GM21515 (cell line): ENCODE results near the gene ARID4B.
A peak's percentile ranks its signal among the peaks of the same experiment; 100 is the strongest.
"Not testable (repeated sequence)": the region's sequence is repeated elsewhere in the genome, so short reads cannot be mapped to it uniquely, and the experiment has no call there.

Experiments
- ATAC-seq: cut with Tn5 transposase; IDR thresholded peaks from one replicate; pipeline ENCODE4 v1.9.1; 2021; ENCODE audit not compliant: unreplicated experiment

The ARID4B gene

GRCh38 chr1:235330918-235331285 lies 2.9 kb upstream of the ARID4B start:
- ATAC-seq, result no peak

DNA sequence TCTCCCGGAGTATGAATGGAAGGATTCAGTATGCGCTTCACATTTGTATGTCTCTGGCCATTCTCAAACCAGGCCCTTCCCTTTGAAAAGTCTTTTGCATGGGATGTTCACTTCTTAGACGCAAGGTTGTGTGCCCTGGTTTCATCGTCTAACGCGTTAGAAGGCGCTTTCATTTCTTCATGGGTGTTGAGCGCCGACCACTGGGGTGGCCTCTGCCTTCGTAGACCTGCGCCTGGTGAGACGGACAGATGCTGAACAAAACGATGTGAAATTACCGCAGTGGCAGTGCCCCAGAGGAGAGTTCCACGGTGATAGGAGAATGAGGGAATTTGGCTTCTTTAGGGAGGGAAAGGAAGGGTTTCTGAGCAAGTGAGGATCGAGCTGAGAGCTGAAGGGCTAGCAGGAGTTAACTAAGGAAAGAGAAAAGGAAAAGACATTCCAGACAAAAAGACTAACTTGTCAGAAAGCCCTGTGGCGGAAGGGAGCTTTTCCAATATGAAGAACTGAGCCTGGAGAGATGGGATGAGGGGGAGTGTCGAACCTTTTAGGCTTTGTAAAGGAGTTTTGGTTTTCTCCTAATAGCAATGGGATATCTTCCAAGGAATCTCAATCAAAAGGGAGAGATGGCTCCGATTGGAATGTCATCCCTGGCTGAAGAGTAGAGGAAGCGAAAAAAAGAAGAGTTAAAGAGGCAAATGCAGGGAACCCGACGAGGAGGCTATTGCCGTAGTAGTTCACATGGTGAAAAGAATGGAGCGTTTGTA lies 1.3 kb upstream of the ARID4B start:
- peak; percentile 34 for ATAC-seq

GRCh38 chr1:235328271-235329138 lies 526 bp upstream of the ARID4B start, which contains the start of gene GGPS1:
Gene GGPS1 (plus strand): TSS chr1:235328570. CDS start chr1:235335265, 6,695 bp downstream.
- peak; percentile 70 for ATAC-seq

DNA sequence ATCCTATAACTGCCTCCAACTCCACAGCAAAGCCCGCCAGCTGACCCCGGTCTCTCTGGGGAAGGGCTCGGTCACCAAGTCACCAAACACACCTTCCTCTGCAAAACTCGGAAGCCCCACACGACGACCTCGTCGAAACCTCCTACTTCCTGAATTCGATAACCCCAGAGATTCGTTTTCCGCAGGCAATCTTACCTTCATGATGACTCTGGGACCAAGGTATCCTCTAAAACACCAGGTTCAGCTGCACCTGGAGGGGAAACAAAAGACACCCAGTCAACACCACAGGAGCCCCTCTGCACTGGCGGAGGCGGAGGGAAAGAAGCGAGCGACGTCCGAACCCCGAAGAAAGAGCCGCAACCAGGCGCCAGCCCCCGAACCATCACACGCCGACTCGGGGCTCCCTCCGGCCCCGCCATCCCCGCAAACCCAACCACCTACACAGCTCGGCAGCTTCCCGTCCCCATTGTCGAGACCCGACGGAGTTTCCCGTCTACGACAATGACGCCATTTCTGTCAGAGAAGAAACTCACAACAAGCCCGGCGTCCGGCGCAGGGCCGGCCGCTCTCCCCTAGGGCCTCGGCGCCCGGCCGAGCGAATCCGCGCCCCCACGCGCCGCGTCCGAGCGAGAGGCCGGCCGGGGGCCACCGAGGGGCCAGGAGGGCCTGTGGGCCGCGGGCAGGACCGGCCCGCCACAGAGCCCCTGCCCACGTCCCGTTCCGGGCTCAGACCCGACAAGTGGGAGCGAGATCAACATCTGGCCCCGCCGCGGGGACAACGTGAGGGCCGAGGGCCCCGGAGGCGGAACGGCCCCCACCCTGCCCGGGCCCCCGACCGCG lies 1.0 kb downstream of the ARID4B start:
- no peak for ATAC-seq

- no peak for ATAC-seq
These were observed 2.1 kb downstream of the ARID4B start for GRCh38 chr1:235325854-235326253.

GRCh38 chr1:235325139-235325538 lies 2.8 kb downstream of the ARID4B start:
- no peak for ATAC-seq

- ATAC-seq, result no peak
These were observed 3.7 kb downstream of the ARID4B start for GRCh38 chr1:235324296-235324695.

DNA sequence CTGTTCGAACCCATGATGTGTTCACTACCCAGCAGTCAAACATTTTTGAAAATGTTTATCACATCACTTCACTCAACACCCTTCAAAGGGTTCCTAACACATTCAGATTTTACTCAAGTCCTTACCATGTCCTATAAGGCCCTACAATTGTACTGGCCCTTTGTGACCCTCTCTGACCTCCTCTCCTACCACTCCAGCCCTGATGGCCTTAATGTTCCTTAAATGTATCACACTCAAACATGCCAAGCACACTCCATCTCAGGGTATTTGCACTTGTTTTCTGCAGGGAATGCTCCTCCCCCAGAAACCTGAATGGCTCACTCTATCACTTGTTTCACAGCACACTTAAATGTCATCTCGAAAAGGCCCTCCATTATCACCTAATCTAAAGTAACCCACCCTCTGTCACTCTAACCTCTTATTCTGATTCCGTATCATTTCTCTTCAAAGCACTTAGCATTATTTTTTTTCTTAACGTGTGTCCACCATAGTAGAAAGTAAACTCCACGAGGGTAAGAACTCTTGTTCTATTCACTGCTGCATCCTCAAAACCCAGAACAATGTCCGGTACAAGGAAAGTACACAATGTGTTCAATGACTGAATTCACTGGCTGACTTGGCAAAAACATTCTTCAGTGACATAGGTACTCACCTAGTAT lies 7.3 kb downstream of the ARID4B start:
- no peak for ATAC-seq

GRCh38 chr1:235319255-235319654 lies 8.7 kb downstream of the ARID4B start:
- no peak for ATAC-seq

DNA sequence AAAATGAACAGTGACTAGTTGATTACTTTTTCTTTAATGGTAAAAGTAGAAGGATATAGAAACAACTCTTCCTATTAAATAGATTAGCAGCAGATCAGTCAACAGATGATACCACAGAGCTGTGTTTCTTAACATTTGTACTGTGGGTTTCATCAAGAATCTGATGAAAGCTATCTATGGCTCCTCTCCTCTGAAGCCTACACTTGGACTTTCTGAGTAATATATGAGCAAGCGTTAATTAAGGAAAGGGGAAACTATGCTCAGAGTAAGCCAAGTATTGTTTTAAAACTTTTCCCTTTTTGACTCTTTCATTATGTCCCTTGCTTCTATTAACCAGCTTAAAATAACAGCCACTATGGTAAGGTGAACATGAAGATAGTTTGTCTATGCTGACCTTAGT lies 10.8 kb downstream of the ARID4B start:
- no peak for ATAC-seq

GRCh38 chr1:235315735-235316134 lies 12.2 kb downstream of the ARID4B start:
- no peak for ATAC-seq

GRCh38 chr1:235315173-235315572 lies 12.8 kb downstream of the ARID4B start:
- no peak for ATAC-seq

GRCh38 chr1:235313931-235314678 lies 13.9 kb downstream of the ARID4B start:
- ATAC-seq, result no peak

DNA sequence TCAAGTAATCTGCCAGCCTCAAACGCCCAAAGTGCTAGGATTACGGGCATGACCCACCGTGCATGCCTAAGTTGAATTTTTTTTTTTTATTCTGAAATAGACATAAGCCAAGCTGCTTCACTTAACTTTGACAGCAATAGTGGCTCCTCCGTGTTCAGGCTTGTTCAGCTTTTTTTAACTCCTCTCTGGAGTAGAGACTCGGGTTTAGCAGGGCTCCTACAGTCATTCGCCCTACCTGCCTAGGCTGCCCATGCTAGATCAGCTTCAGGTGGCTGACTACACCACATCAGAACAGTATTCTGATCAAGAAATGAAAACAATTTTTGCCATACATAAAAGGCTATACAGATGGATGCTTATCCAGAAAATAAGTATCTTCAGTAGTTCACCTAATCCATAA lies 14.7 kb downstream of the ARID4B start:
- no peak for ATAC-seq

- not testable (repeated sequence) for ATAC-seq
These were observed 18.8 kb downstream of the ARID4B start for GRCh38 chr1:235309206-235309605.

DNA sequence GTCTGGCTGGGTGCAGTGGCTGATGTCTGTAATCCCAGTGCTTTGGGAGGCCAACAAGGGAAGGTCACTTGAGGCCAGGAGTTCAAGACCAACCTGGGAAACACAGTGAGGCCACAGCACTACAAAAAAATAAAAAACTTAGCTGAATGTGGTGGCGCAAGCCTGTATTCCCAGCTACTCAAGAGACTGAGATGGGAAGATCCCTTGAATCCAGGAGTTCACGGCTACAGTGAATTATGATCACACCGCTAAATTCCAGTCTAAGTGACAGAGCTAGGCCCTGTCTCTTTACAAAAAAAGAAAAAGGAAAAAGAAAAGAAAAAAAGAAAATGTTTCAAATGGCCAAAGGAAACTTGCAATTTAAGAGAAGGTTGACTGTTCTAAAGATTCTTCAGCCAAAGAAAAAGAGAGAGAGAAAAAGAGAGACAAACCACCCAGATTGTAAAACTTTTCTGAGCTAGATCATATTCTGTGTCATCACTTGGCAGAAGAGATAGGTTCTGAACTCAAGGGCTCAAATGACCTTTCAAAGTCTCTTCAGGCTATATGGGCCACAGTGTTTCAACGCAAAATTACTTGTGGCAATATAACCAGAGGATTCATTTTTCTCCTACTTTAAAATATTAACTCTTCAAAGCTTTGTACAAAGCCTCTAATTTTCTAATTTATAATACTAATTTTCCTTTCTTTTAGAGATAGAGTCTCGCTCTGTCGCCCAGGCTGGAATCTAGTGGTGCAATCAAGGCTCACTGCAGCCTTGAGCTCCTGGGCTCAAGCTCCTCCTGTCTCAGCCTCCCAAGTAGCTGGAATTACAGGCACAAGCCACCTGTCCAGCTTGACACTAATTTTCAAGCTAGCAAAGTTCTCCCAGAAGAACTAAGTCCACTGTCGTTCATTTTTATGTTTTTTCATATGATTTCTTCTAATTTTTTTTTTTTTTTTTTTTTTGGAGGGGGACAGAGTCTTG lies 20.5 kb downstream of the ARID4B start:
- ATAC-seq, result no peak

DNA sequence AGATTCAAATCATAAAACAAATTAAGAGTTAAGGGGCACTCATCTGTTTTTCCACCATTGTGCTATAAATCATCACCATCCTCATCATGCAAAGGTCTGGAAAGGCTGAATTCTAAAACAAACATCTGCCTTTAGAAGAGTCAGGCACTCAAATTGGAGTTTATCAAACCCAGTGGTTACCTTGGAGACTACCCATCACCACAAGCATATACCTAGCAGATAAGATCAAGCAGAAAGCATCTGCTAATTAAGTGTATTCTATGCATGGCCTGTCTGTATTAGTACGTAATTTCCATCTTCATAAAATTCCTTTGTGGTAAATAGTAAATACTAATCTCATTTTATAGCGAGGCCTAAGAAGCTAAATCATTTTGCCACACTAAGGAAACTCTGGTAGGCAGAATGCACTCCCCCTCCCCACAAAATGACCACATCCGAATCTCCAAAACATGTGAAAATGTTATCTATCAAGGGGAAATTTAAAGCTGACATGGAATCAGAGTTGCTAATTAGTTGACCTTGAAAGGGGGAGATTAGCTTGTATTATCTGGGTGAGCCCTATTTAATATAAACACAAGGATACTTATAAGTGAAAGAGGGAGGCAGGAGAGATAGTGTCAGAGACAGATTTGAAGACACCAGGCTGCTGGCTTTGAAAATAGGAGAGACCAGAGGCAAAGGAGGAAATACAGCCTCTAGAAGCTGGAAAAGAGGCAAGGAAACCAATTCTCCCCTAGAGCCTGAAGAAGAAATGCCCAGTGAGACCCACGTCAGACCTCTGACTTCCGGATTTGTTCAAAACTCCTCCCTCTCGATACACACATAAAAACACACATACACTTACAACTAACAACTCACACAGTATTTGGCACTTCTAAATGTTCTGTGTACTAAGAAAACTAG lies 23.2 kb downstream of the ARID4B start:
- ATAC-seq, result no peak

GRCh38 chr1:235302143-235302542 lies 25.8 kb downstream of the ARID4B start:
- no peak for ATAC-seq
